ENCODE results near the gene PSMA5.

PSMA5 gene

DNA sequence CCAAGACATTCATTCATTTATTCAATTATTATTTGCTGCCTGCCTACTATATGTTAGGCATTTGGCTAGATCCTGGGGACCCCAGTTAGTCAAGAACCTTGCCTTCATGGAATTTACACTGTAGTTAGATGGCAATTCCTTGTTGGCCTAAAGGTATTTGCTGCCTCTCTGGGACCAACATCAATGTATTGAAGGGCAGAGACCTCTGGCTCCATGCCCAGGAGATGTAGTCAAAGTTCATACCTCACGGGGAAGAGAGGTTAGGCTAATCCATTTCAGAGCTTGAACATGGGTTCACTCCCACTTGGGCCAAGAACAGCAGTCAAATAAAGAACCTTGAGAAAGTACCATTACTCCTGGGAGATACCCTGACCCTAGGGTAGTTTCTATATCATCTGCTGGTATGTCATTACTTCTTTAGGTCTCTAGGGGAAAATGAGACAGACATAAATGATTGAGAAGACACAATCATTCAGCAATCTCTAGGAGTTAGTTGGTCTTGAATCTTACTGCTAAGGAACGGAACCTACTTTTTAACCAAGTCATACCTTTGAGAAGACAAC is 60.5 kb downstream of the PSMA5 start:
- TF ChIP-seq, protein P1, sequence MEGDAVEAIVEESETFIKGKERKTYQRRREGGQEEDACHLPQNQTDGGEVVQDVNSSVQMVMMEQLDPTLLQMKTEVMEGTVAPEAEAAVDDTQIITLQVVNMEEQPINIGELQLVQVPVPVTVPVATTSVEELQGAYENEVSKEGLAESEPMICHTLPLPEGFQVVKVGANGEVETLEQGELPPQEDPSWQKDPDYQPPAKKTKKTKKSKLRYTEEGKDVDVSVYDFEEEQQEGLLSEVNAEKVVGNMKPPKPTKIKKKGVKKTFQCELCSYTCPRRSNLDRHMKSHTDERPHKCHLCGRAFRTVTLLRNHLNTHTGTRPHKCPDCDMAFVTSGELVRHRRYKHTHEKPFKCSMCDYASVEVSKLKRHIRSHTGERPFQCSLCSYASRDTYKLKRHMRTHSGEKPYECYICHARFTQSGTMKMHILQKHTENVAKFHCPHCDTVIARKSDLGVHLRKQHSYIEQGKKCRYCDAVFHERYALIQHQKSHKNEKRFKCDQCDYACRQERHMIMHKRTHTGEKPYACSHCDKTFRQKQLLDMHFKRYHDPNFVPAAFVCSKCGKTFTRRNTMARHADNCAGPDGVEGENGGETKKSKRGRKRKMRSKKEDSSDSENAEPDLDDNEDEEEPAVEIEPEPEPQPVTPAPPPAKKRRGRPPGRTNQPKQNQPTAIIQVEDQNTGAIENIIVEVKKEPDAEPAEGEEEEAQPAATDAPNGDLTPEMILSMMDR (conservative IDR thresholded peaks at IDR 0.05; ENCODE audit: low read depth, low read length), result no peak

DNA sequence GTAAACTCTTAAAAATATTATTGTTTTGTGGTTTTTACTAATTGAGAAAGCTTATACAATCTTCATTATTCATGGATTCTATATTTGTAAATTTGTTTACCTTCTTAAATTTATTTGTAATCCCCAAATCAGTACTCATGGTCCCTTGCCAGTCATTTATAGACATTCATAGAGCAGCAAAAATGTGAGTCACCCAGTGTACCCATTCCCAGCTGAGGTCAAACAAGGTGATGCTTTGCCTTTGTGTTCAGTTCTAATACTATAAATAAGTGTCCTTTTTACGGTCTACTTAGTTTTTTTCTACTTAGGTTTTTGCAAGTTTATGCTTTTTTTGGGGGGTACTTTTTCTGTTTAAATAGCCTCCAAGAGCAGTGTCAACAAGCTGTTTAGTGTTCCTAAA is 64.6 kb downstream of the PSMA5 start:
- no peaks in the 10 kb centered on the region for H3K36me3 ChIP-seq (ENCODE audit: insufficient read depth)
- peaks cover 7% of the 10 kb centered on the region for H3K4me1 ChIP-seq (ENCODE audit: low read depth, poor library complexity, severe bottlenecking)
- no peaks in the 10 kb centered on the region for H3K79me2 ChIP-seq (ENCODE audit: insufficient read depth, low read depth)
- H3K27ac ChIP-seq, result no peak overlapping the region
- H3K4me2 ChIP-seq, result no peak overlapping the region
- H2AFZ ChIP-seq (ENCODE audit: low read depth), result no peak overlapping the region
- H4K20me1 ChIP-seq (ENCODE audit: insufficient read depth), result no peaks in the 10 kb centered on the region
- TF ChIP-seq, protein P1 (conservative IDR thresholded peaks at IDR 0.05; ENCODE audit: low read depth, low read length), result no peak
- H3K27me3 ChIP-seq (ENCODE audit: insufficient read depth, low read depth), result no peaks in the 10 kb centered on the region
- H3K4me3 ChIP-seq (IDR thresholded peaks at IDR 0.05; ENCODE audit: insufficient read depth, low read depth, low read length), result no peak overlapping the region
- H3K9ac ChIP-seq, result no peak overlapping the region

More for the DNA sequence above, 60.5 kb downstream of the PSMA5 start:
- no peak overlapping the region for H3K4me3 ChIP-seq (IDR thresholded peaks at IDR 0.05; ENCODE audit: insufficient read depth, low read depth, low read length)
- no peak overlapping the region for H3K9ac ChIP-seq
- no peak overlapping the region for H3K27ac ChIP-seq
- no peaks in the 10 kb centered on the region for H3K79me2 ChIP-seq (ENCODE audit: insufficient read depth, low read depth)
- no peaks in the 10 kb centered on the region for H3K36me3 ChIP-seq (ENCODE audit: insufficient read depth)
- H4K20me1 ChIP-seq (ENCODE audit: insufficient read depth), result no peaks in the 10 kb centered on the region
- H2AFZ ChIP-seq (ENCODE audit: low read depth), result no peak overlapping the region
- H3K27me3 ChIP-seq (ENCODE audit: insufficient read depth, low read depth), result no peaks in the 10 kb centered on the region
- H3K4me2 ChIP-seq, result no peak overlapping the region
- peaks cover 32% of the 10 kb centered on the region for H3K4me1 ChIP-seq (ENCODE audit: low read depth, poor library complexity, severe bottlenecking)

- H3K4me2 ChIP-seq, result no peak overlapping the region
- no peaks in the 10 kb centered on the region for H3K27me3 ChIP-seq (ENCODE audit: insufficient read depth, low read depth)
- TF ChIP-seq, protein P1 (conservative IDR thresholded peaks at IDR 0.05; ENCODE audit: low read depth, low read length), result no peak
- no peak overlapping the region for H3K9ac ChIP-seq
- no peak overlapping the region for H2AFZ ChIP-seq (ENCODE audit: low read depth)
- peaks cover 7% of the 10 kb centered on the region for H3K4me1 ChIP-seq (ENCODE audit: low read depth, poor library complexity, severe bottlenecking)
- no peak overlapping the region for H3K4me3 ChIP-seq (IDR thresholded peaks at IDR 0.05; ENCODE audit: insufficient read depth, low read depth, low read length)
- no peak overlapping the region for H3K27ac ChIP-seq
- H3K79me2 ChIP-seq (ENCODE audit: insufficient read depth, low read depth), result no peaks in the 10 kb centered on the region
- no peaks in the 10 kb centered on the region for H3K36me3 ChIP-seq (ENCODE audit: insufficient read depth)
- no peaks in the 10 kb centered on the region for H4K20me1 ChIP-seq (ENCODE audit: insufficient read depth)
Measured at GRCh38 chr1:109361069-109361468, 65.2 kb downstream of the PSMA5 start.

DNA sequence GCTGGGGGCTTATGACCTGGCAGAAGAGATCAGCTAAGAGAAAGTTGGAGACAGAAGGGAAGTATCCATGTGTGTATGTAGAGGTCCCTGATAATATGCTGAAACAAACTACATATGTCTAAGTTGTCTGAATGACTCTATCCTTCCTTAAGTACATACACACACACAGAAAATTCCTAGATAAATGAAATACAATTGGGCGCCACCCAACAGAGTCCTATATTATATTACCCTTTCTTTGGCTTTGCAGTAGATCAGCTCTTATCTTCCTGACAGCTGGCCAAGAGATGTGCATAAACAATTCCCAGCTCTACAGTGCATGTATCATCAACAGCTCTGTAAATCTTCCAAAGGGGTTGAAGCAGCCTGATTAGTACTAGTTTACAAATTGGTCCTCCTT is 68.6 kb downstream of the PSMA5 start:
- no peak overlapping the region for H3K4me3 ChIP-seq (IDR thresholded peaks at IDR 0.05; ENCODE audit: insufficient read depth, low read depth, low read length)
- H2AFZ ChIP-seq (ENCODE audit: low read depth), result no peak overlapping the region
- no peaks in the 10 kb centered on the region for H4K20me1 ChIP-seq (ENCODE audit: insufficient read depth)
- H3K27ac ChIP-seq, result no peak overlapping the region
- no peak overlapping the region for H3K9ac ChIP-seq
- no peaks in the 10 kb centered on the region for H3K79me2 ChIP-seq (ENCODE audit: insufficient read depth, low read depth)
- H3K4me1 ChIP-seq (ENCODE audit: low read depth, poor library complexity, severe bottlenecking), result no peaks in the 10 kb centered on the region
- no peak overlapping the region for H3K4me2 ChIP-seq
- no peaks in the 10 kb centered on the region for H3K36me3 ChIP-seq (ENCODE audit: insufficient read depth)
- H3K27me3 ChIP-seq (ENCODE audit: insufficient read depth, low read depth), result no peaks in the 10 kb centered on the region
- TF ChIP-seq, protein P1 (conservative IDR thresholded peaks at IDR 0.05; ENCODE audit: low read depth, low read length), result no peak

Data from KMS-11 (cell line).